Measurements from ENCODE around the gene ANKIB1.

ANKIB1 gene

DNA sequence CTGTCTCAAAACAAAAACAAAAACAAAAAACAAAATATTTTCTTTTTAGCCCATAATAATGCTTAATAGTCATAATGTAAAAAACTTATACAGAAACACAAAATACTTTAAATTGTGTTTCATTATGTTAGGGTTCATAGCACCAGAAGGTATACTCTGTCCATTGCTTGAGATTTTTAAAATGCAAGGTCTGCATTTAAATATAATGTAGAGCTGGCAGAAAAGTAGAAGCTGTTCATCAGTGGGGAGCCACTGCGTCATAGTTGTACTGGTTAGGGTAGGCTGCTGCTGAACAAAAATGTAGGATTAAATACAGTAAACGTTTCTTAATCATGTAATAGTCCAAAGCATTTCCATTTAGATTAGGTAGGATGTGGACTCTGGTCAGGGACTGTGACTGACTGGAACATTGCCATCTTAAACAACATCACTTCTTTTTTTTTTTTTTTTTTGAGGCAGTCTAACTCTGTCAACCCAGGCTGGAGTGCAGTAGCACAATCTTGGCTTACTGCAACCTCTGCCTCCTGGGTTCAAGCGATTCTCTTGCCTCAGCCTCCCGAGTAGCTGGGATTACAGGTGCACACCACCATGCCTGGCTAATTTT, 85.2 kb downstream of the ANKIB1 start:
- TF ChIP-seq ZNF146 (tag by site-specific recombination; IDR thresholded peaks at IDR 0.05) (no peak), GFI1B (tag by site-specific recombination; IDR thresholded peaks at IDR 0.05) (no peak), ZNF548 (tag by site-specific recombination; IDR thresholded peaks at IDR 0.05) (no peak), ZNF223 (tag by site-specific recombination; IDR thresholded peaks at IDR 0.05) (no peak), WT1 (tag by site-specific recombination; IDR thresholded peaks at IDR 0.05) (no peak), ZNF529 (tag by site-specific recombination; IDR thresholded peaks at IDR 0.05; ENCODE audit: insufficient replicate concordance) (no peak), IKZF3 (tag by site-specific recombination; IDR thresholded peaks at IDR 0.05) (no peak), ZNF654 (tag by site-specific recombination; IDR thresholded peaks at IDR 0.05; ENCODE audit: low read depth) (no peak), ZNF391 (tag by site-specific recombination; IDR thresholded peaks at IDR 0.05; ENCODE audit: borderline replicate concordance, low read depth) (no peak), ZNF521 (tag by site-specific recombination; IDR thresholded peaks at IDR 0.05) (no peak), ZNF10 (tag by site-specific recombination; IDR thresholded peaks at IDR 0.05) (no peak), ZNF549 (tag by site-specific recombination; IDR thresholded peaks at IDR 0.05) (no peak), ZNF670 (tag by site-specific recombination; IDR thresholded peaks at IDR 0.05; ENCODE audit: low read depth) (no peak), ZNF37A (tag by site-specific recombination; IDR thresholded peaks at IDR 0.05) (no peak), ZNF747 (tag by site-specific recombination; IDR thresholded peaks at IDR 0.05) (no peak), SCRT1 (tag by site-specific recombination; IDR thresholded peaks at IDR 0.05; ENCODE audit: borderline replicate concordance) (no peak)
- TF ChIP-seq, protein P1, sequence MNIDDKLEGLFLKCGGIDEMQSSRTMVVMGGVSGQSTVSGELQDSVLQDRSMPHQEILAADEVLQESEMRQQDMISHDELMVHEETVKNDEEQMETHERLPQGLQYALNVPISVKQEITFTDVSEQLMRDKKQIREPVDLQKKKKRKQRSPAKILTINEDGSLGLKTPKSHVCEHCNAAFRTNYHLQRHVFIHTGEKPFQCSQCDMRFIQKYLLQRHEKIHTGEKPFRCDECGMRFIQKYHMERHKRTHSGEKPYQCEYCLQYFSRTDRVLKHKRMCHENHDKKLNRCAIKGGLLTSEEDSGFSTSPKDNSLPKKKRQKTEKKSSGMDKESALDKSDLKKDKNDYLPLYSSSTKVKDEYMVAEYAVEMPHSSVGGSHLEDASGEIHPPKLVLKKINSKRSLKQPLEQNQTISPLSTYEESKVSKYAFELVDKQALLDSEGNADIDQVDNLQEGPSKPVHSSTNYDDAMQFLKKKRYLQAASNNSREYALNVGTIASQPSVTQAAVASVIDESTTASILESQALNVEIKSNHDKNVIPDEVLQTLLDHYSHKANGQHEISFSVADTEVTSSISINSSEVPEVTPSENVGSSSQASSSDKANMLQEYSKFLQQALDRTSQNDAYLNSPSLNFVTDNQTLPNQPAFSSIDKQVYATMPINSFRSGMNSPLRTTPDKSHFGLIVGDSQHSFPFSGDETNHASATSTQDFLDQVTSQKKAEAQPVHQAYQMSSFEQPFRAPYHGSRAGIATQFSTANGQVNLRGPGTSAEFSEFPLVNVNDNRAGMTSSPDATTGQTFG (tag by site-specific recombination; IDR thresholded peaks at IDR 0.05; ENCODE audit: borderline replicate concordance), result no peak
- TF ChIP-seq, protein P2, sequence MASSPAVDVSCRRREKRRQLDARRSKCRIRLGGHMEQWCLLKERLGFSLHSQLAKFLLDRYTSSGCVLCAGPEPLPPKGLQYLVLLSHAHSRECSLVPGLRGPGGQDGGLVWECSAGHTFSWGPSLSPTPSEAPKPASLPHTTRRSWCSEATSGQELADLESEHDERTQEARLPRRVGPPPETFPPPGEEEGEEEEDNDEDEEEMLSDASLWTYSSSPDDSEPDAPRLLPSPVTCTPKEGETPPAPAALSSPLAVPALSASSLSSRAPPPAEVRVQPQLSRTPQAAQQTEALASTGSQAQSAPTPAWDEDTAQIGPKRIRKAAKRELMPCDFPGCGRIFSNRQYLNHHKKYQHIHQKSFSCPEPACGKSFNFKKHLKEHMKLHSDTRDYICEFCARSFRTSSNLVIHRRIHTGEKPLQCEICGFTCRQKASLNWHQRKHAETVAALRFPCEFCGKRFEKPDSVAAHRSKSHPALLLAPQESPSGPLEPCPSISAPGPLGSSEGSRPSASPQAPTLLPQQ (tag by site-specific recombination; IDR thresholded peaks at IDR 0.05), result no peak
- no peak overlapping the region for H3K4me3 ChIP-seq (ENCODE audit: low read depth, low read length)

DNA sequence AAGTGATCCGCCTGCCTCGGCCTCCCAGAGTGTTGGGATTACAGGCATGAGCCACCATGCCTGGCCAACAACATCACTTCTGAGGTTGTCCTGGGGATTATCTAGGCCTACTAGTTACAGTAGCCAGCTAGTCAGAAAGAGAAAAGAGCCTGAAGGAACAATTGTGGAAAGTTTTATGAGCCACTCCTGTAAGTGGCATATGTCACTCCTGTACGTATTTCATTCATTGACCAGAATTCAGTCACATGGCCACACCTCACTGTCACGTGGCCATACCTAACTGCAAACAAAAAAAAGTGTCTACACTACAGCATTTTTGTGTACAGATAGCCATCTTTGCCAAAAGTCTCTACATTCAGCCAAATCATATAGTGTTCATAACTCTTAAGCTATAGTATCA, 85.7 kb downstream of the ANKIB1 start:
- Histone ChIP-seq H3K27ac (ENCODE audit: extremely low read depth, low read depth, low read length) (no peak overlapping the region), H3K9me3 (ENCODE audit: control insufficient read depth, insufficient read depth, low read depth, low read length) (no peaks in the 10 kb centered on the region), H3K36me3 (ENCODE audit: control insufficient read depth in 2 of 2, insufficient read depth in 1 of 2, low read length in 2 of 2) (no peaks in the 10 kb centered on the region; a peak in 2 of 3 replicates), H3K4me3 (ENCODE audit: low read depth, low read length) (no peak overlapping the region), H3K4me1 (ENCODE audit: control insufficient read depth, insufficient read depth, low read length) (no peaks in the 10 kb centered on the region)
- TF ChIP-seq GFI1B (tag by site-specific recombination; IDR thresholded peaks at IDR 0.05), result no peak
- no peak for TF ChIP-seq ZNF664 (tag by site-specific recombination; IDR thresholded peaks at IDR 0.05)
- ChIA-PET CTCF (interaction anchor here (0.6 to 0.7 kb wide), 2 partner anchors 19 to 1043 kb away, joined by 5 read pairs; no protein-coding TSS in a partner anchor), POLR2A (no interaction called here)

More for the DNA sequence above, 85.2 kb downstream of the ANKIB1 start:
- no peaks in the 10 kb centered on the region for H3K9me3 ChIP-seq (ENCODE audit: control insufficient read depth, insufficient read depth, low read depth, low read length)
- ChIA-PET POLR2A (no interaction called here), CTCF (interaction anchor here (0.6 to 0.7 kb wide), 3 partner anchors 20 to 1042 kb away, joined by 4 to 5 read pairs (median 5); no protein-coding TSS in a partner anchor)
- no peaks in the 10 kb centered on the region for H3K4me1 ChIP-seq (ENCODE audit: control insufficient read depth, insufficient read depth, low read length)
- H3K36me3 ChIP-seq (ENCODE audit: control insufficient read depth in 2 of 2, insufficient read depth in 1 of 2, low read length in 2 of 2), result no peaks in the 10 kb centered on the region; a peak in 2 of 3 replicates
- no peak overlapping the region for H3K27ac ChIP-seq (ENCODE audit: extremely low read depth, low read depth, low read length)

Data from HEK293 (cell line).